MCF 10A (cell line): Measurements from ENCODE around the gene FANCL. TPM values are rescaled to one million over a fixed set of nuclear protein-coding genes. Genes with fewer than 3 reads are reported as not detected.

Experiments
- BruUV-seq: library from RNA; stranded (reverse); fragments of 400-500 nt; replicated peaks from 2 replicates; lab custom pipeline; 2021; lab: Mats Ljungman, UMichigan
- CTCF ChIA-PET: fragments of 300-600 bp; sonication (Branson Sonifier 250); formaldehyde crosslinking; extraction: SDS; loops from one replicate; lab custom pipeline; 2021; ENCODE audit warnings: antibody characterized with exemption, inconsistent platforms; lab: Yijun Ruan, JAX
- POLR2A ChIA-PET: fragments of 300-600, 350-650 bp; sonication (Branson Sonifier 250); formaldehyde crosslinking; extraction: SDS; loops from one replicate; lab custom pipeline; 2020; ENCODE audit warnings: antibody characterized with exemption, inconsistent platforms; lab: Yijun Ruan, JAX
- DNase-seq: peaks from one replicate; pipeline ENCODE4 v3.0.0-alpha.2; 2018; ENCODE audit not compliant: unreplicated experiment
- H3K27ac Mint-ChIP-seq: one replicate; pipeline ENCODE4 v1.8.0; 2022; ENCODE audit warnings: mild to moderate bottlenecking, low read depth, mixed read lengths; ENCODE audit not compliant: unreplicated experiment
- H3K27me3 Mint-ChIP-seq: one replicate; pipeline ENCODE4 v1.8.0; 2022; ENCODE audit warnings: mixed read lengths; ENCODE audit not compliant: insufficient read depth, unreplicated experiment
- H3K36me3 Mint-ChIP-seq: one replicate; pipeline ENCODE4 v1.8.0; 2022; ENCODE audit warnings: mild to moderate bottlenecking, moderate library complexity, mixed read lengths; ENCODE audit not compliant: insufficient read depth, unreplicated experiment
- H3K4me1 Mint-ChIP-seq: one replicate; pipeline ENCODE4 v1.8.0; 2022; ENCODE audit warnings: mixed read lengths; ENCODE audit not compliant: insufficient read depth, unreplicated experiment
- H3K4me3 Mint-ChIP-seq: one replicate; pipeline ENCODE4 v1.8.0; 2022; ENCODE audit warnings: mild to moderate bottlenecking, moderate library complexity, mixed read lengths; ENCODE audit not compliant: unreplicated experiment
- H3K9me3 Mint-ChIP-seq: one replicate; pipeline ENCODE4 v1.8.0; 2022; ENCODE audit warnings: mixed read lengths; ENCODE audit not compliant: unreplicated experiment
- intact Hi-C: fragments of 100-400 bp; cut with micrococcal nuclease; formaldehyde crosslinking; loops from 2 replicates; pipeline ENCODE4 v1.14.1; 2022
- total RNA-seq: library from RNA; stranded (reverse); gene quantifications from 2 replicates; pipeline ENCODE4 v1.2.3, GENCODE V29; 2022
- TF ChIP-seq, protein P1 (sequence below): fragments of 200-600 bp; IDR thresholded peaks from one replicate; pipeline ENCODE4 v1.8.0; 2022; ENCODE audit warnings: antibody characterized with exemption, mild to moderate bottlenecking; ENCODE audit not compliant: unreplicated experiment

Gene FANCL
- total RNA-seq, 1 experiment from 2014 or later = 10.8 TPM

DNA sequence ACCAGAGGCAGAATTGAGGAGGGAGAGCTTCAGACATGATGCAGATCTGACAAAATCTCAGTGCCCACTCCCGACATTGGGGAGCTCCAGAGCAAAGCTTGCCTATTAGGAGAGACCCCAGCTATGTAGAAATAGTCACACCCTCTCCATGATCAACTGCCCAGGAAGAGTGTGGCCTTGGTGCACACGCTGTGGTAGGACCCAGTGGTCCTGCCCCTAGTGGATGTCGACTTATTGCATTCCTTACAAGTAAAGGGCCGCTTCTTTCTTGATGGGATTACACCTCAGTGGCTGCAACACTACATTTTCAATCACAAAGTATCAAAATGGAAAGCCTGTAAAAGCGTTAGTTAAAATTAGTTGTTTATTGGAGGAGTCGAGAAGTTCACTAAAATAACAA, 130.4 kb downstream of the FANCL start:
- Mint-ChIP-seq H3K4me1 (peaks cover 63% of the 10 kb centered on the region), H3K36me3 (peaks cover 20% of the 10 kb centered on the region), H3K4me3 (no peak overlapping the region), H3K9me3 (no peaks in the 10 kb centered on the region), H3K27ac (peak overlapping the region; percentile 61), H3K27me3 (no peaks in the 10 kb centered on the region)
- TF ChIP-seq, protein P1, sequence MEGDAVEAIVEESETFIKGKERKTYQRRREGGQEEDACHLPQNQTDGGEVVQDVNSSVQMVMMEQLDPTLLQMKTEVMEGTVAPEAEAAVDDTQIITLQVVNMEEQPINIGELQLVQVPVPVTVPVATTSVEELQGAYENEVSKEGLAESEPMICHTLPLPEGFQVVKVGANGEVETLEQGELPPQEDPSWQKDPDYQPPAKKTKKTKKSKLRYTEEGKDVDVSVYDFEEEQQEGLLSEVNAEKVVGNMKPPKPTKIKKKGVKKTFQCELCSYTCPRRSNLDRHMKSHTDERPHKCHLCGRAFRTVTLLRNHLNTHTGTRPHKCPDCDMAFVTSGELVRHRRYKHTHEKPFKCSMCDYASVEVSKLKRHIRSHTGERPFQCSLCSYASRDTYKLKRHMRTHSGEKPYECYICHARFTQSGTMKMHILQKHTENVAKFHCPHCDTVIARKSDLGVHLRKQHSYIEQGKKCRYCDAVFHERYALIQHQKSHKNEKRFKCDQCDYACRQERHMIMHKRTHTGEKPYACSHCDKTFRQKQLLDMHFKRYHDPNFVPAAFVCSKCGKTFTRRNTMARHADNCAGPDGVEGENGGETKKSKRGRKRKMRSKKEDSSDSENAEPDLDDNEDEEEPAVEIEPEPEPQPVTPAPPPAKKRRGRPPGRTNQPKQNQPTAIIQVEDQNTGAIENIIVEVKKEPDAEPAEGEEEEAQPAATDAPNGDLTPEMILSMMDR = no peak
- no peak for DNase-seq
- intact Hi-C loops = no loop called here
- POLR2A ChIA-PET = interaction anchor here (3.8 kb wide), 1 partner anchor 11 kb away, joined by 32 read pairs; no protein-coding TSS in a partner anchor
- CTCF ChIA-PET = interaction anchor here (1.0 kb wide), 1 partner anchor 16 kb away, joined by 3 read pairs; no protein-coding TSS in a partner anchor
- BruUV-seq = no TSS peak

DNA sequence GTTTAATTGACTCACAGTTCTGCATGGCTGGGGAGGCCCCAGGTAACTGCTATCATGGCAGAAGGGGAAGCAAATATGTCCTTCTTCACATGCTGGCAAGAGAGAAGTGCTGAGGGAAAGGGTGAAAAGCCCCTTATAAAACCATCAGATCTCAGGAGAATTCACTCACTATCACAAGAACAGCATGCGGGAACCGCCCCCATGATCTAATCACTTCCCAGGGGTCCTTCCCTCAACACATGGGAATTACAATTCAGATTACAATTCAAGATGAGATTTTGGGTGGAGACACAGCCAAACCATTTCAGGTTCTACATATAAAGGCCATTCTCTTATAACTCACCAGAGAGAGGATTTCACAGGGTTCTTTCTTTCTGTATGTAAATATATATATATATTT, 131.6 kb downstream of the FANCL start:
- H3K27me3 Mint-ChIP-seq = no peaks in the 10 kb centered on the region
- H3K4me1 Mint-ChIP-seq = peaks cover 52% of the 10 kb centered on the region
- BruUV-seq = no TSS peak
- POLR2A ChIA-PET = interaction anchor here (0.6 to 4.0 kb wide), 4 partner anchors 11 to 63 kb away, joined by 3 to 38 read pairs (median 4); partner anchors contain the start of gene VRK2
- DNase-seq = no peak
- CTCF ChIA-PET = no interaction called here
- no peaks in the 10 kb centered on the region for H3K9me3 Mint-ChIP-seq
- peak overlapping the region; percentile 61 for H3K27ac Mint-ChIP-seq
- H3K36me3 Mint-ChIP-seq = peaks cover 19% of the 10 kb centered on the region
- TF ChIP-seq, protein P1 = no peak
- H3K4me3 Mint-ChIP-seq = no peak overlapping the region
- intact Hi-C loops = loop anchor here (2.0 kb wide), 1 partner anchor 63 kb away; the partner anchor contains the start of gene VRK2

Other genes starting within 250 kb of the FANCL start
- gene VRK2, start 194.5 kb downstream of the FANCL start, total RNA-seq = 44.6 and 52.7 TPM in 2 replicates